ENCODE measurements around the gene AJAP1. TPM values are rescaled to one million over a fixed set of nuclear protein-coding genes. Genes with fewer than 3 reads are reported as not detected.

AJAP1 gene
- polyA plus RNA-seq, 1 of the 3 experiments (the other 2 are of a cell fraction): not detected

GRCh38 chr1:4678066-4678717, 23.8 kb downstream of the AJAP1 start (continued):
- TF ChIP-seq EZH2phosphoT487 (IDR thresholded peaks at IDR 0.05; ENCODE audit: borderline replicate concordance, low read depth) (no peak), CTCF (IDR thresholded peaks at IDR 0.05) (no peak)

GRCh38 chr1:4681026-4681425, 26.6 kb downstream of the AJAP1 start:
- H3K4me1 ChIP-seq (ENCODE audit: control insufficient read depth in 1 of 2, insufficient read depth in 2 of 2, low read depth in 1 of 2, low read length in 1 of 2): peaks cover 0 to 5% of the 10 kb centered on the region in 2 experiments; a peak in 1 of 4 replicates
- ChIA-PET CTCF (interaction anchor here (1.2 to 1.5 kb wide), 3 partner anchors 8 to 24 kb away, joined by 3 to 5 read pairs (median 3); no protein-coding TSS in a partner anchor), POLR2A (no interaction called here)
- no peaks in the 10 kb centered on the region for H3K79me2 ChIP-seq (ENCODE audit: insufficient read depth)
- no peak for DNase-seq
- H3K9ac ChIP-seq: no peak overlapping the region
- no peaks in the 10 kb centered on the region for H3F3A ChIP-seq (replicated peaks; ENCODE audit: insufficient read depth)
- H3K27me3 ChIP-seq (ENCODE audit: insufficient read depth): no peaks in the 10 kb centered on the region
- no peaks in the 10 kb centered on the region for H3K36me3 ChIP-seq (replicated peaks in 1 of 2; ENCODE audit: control insufficient read depth in 1 of 2, insufficient read depth in 2 of 2, low read length in 1 of 2)
- H4K20me1 ChIP-seq (ENCODE audit: insufficient read depth): no peaks in the 10 kb centered on the region
- no peak overlapping the region for H2AFZ ChIP-seq (ENCODE audit: low read depth)
- H3K9me2 ChIP-seq: no peaks in the 10 kb centered on the region
- H3K9me3 ChIP-seq: no peaks in the 10 kb centered on the region
- TF ChIP-seq EZH2phosphoT487 (IDR thresholded peaks at IDR 0.05; ENCODE audit: borderline replicate concordance, low read depth) (no peak), NFIC (IDR thresholded peaks at IDR 0.05; ENCODE audit: borderline replicate concordance) (no peak), REST (IDR thresholded peaks at IDR 0.05; ENCODE audit: low read depth, low read length) (no peak), TEAD4 (IDR thresholded peaks at IDR 0.05; ENCODE audit: borderline replicate concordance, insufficient read depth) (no peak), FOSL2 (IDR thresholded peaks at IDR 0.05; ENCODE audit: borderline replicate concordance, low read depth) (no peak), POLR2AphosphoS5 (IDR thresholded peaks at IDR 0.05; ENCODE audit: low read depth, low read length) (no peak)
- H3K4me3 ChIP-seq (ENCODE audit: low read depth in 2 of 2, low read length in 1 of 2): no peak overlapping the region
- no peak overlapping the region for H3K4me2 ChIP-seq
- 44% methylated on average over 4 of the region's 9 CpGs for WGBS (ENCODE audit: low lambda C conversion rate)
- H3K27ac ChIP-seq (ENCODE audit: low read depth in 2 of 2, low read length in 1 of 2): no peak overlapping the region

Measured in SK-N-SH (cell line).